Mesodermal cell (in vitro differentiated cells): ENCODE data around the gene PARP8.
"Not testable (repeated sequence)": the region's sequence is repeated elsewhere in the genome, so short reads cannot be mapped to it uniquely, and the experiment has no call there.

Experiments
- H3K27ac ChIP-seq: 2 replicates; pipeline ENCODE4 v1.7.0; 2013; ENCODE audit warnings: mild to moderate bottlenecking, low read depth, low read length, moderate library complexity; ENCODE audit not compliant: severe bottlenecking
- H3K36me3 ChIP-seq: 2 replicates; pipeline ENCODE4 v1.7.1; 2013; ENCODE audit warnings: mild to moderate bottlenecking, low read length, moderate library complexity; ENCODE audit not compliant: control insufficient read depth, insufficient read depth
- H3K4me1 ChIP-seq: one replicate; pipeline ENCODE4 v1.7.1; 2013; ENCODE audit warnings: mild to moderate bottlenecking, low read length; ENCODE audit not compliant: insufficient read depth, control insufficient read depth, poor library complexity, severe bottlenecking
- H3K4me3 ChIP-seq: 2 replicates; pipeline ENCODE4 v1.7.0; 2013; ENCODE audit warnings: low read length, control low read depth, mild to moderate bottlenecking; ENCODE audit not compliant: insufficient read depth, poor library complexity, severe bottlenecking; ENCODE audit errors: extremely low read depth
- H3K9me3 ChIP-seq: 2 replicates; pipeline ENCODE4 v1.7.1; 2013; ENCODE audit warnings: mild to moderate bottlenecking, low read length, moderate library complexity; ENCODE audit not compliant: control insufficient read depth
- WGBS, 2 experiments: methylation state at CpG; one replicate each; pipeline ENCODE4 v1.1.5; 2013; ENCODE audit warnings: missing lambda C conversion rate in 2 of 2; ENCODE audit not compliant: insufficient coverage in 2 of 2; 5-methylcytosine and 5-hydroxymethylcytosine counted together

Gene PARP8

GRCh38 chr5:50811746-50812145 is 145.3 kb downstream of the PARP8 start:
- WGBS, 2 experiments: 85 to 91% methylated on average over 3 to 4 of the region's 6 CpGs
- H3K4me1 ChIP-seq: not testable (repeated sequence)

GRCh38 chr5:50813691-50814090 is 147.3 kb downstream of the PARP8 start:
- no CpG with 5 or more reads among the region's 3 CpGs for WGBS, 2 experiments
- H3K4me1 ChIP-seq: no peaks in the 10 kb centered on the region
- H3K9me3 ChIP-seq: no peaks in the 10 kb centered on the region
- no peak overlapping the region for H3K27ac ChIP-seq
- H3K4me3 ChIP-seq: no peak overlapping the region
- no peaks in the 10 kb centered on the region for H3K36me3 ChIP-seq

More at GRCh38 chr5:50811746-50812145, 145.3 kb downstream of the PARP8 start:
- not testable (repeated sequence) for H3K36me3 ChIP-seq, H3K4me3 ChIP-seq, H3K9me3 ChIP-seq, H3K27ac ChIP-seq

GRCh38 chr5:50814556-50814955 is 148.1 kb downstream of the PARP8 start:
- Histone ChIP-seq H3K27ac (no peak overlapping the region), H3K4me1 (no peaks in the 10 kb centered on the region), H3K9me3 (no peaks in the 10 kb centered on the region), H3K36me3 (no peaks in the 10 kb centered on the region), H3K4me3 (no peak overlapping the region)
- 87 to 95% methylated on average over 3 to 5 of the region's 6 CpGs for WGBS, 2 experiments

GRCh38 chr5:50822046-50822445 is 155.6 kb downstream of the PARP8 start:
- H3K9me3 ChIP-seq: no peaks in the 10 kb centered on the region
- H3K4me3 ChIP-seq: no peak overlapping the region
- no peaks in the 10 kb centered on the region for H3K4me1 ChIP-seq
- H3K36me3 ChIP-seq: no peaks in the 10 kb centered on the region
- no CpG with 5 or more reads among the region's 2 CpGs for WGBS, 2 experiments
- no peak overlapping the region for H3K27ac ChIP-seq

GRCh38 chr5:50822761-50823160 is 156.3 kb downstream of the PARP8 start:
- Histone ChIP-seq H3K4me3 (no peak overlapping the region), H3K4me1 (no peaks in the 10 kb centered on the region), H3K27ac (no peak overlapping the region), H3K9me3 (no peaks in the 10 kb centered on the region), H3K36me3 (no peaks in the 10 kb centered on the region)
- WGBS, 2 experiments: 92 to 100% methylated on average over 2 of the region's 3 CpGs

GRCh38 chr5:50823568-50823967 is 157.1 kb downstream of the PARP8 start:
- H3K36me3 ChIP-seq: no peaks in the 10 kb centered on the region
- H3K4me1 ChIP-seq: no peaks in the 10 kb centered on the region
- H3K27ac ChIP-seq: no peak overlapping the region
- H3K9me3 ChIP-seq: no peaks in the 10 kb centered on the region
- no peak overlapping the region for H3K4me3 ChIP-seq
- WGBS, 2 experiments: 87 to 93% methylated on average over 3 of the region's 6 CpGs

- no peak overlapping the region for H3K27ac ChIP-seq
- H3K4me1 ChIP-seq: no peaks in the 10 kb centered on the region
- no peak overlapping the region for H3K4me3 ChIP-seq
- H3K9me3 ChIP-seq: no peaks in the 10 kb centered on the region
- H3K36me3 ChIP-seq: no peaks in the 10 kb centered on the region
- WGBS, 2 experiments: 94 to 100% methylated on average over 1 to 2 of the region's 2 CpGs
Observed at GRCh38 chr5:50824109-50824508, 157.7 kb downstream of the PARP8 start.

- Histone ChIP-seq H3K9me3 (no peaks in the 10 kb centered on the region), H3K27ac (no peak overlapping the region), H3K4me1 (no peaks in the 10 kb centered on the region), H3K36me3 (no peaks in the 10 kb centered on the region), H3K4me3 (no peak overlapping the region)
- WGBS, 2 experiments: no CpG with 5 or more reads among the region's 1 CpG
Observed at GRCh38 chr5:50827516-50828247, 161.2 kb downstream of the PARP8 start.

GRCh38 chr5:50829023-50829422 is 162.6 kb downstream of the PARP8 start:
- Histone ChIP-seq H3K36me3 (no peaks in the 10 kb centered on the region), H3K27ac (no peak overlapping the region), H3K4me1 (no peaks in the 10 kb centered on the region), H3K4me3 (no peak overlapping the region), H3K9me3 (no peaks in the 10 kb centered on the region)
- 86% methylated on average over 1 of the region's 1 CpG; no CpG with 5 or more reads in 1 of the 2 experiments for WGBS, 2 experiments

- Histone ChIP-seq H3K9me3 (no peaks in the 10 kb centered on the region), H3K4me3 (no peak overlapping the region), H3K4me1 (no peaks in the 10 kb centered on the region), H3K27ac (no peak overlapping the region), H3K36me3 (no peaks in the 10 kb centered on the region)
- 87 to 94% methylated on average over 2 to 3 of the region's 4 CpGs for WGBS, 2 experiments
Observed at GRCh38 chr5:50832657-50833284, 166.3 kb downstream of the PARP8 start.

- WGBS, 2 experiments: 100% methylated on average over 1 of the region's 2 CpGs; no CpG with 5 or more reads in 1 of the 2 experiments
Observed at GRCh38 chr5:50836356-50836755, 169.9 kb downstream of the PARP8 start.

More at GRCh38 chr5:50836356-50836755, 169.9 kb downstream of the PARP8 start:
- Histone ChIP-seq H3K9me3 (no peaks in the 10 kb centered on the region), H3K4me1 (no peaks in the 10 kb centered on the region), H3K4me3 (no peak overlapping the region), H3K27ac (no peak overlapping the region), H3K36me3 (no peaks in the 10 kb centered on the region)
